Mesendoderm (in vitro differentiated cells): ENCODE data around the gene G6PC1.
"Not testable (repeated sequence)": the region's sequence is repeated elsewhere in the genome, so short reads cannot be mapped to it uniquely, and the experiment has no call there.

Source experiments
- DNase-seq: peaks from one replicate; pipeline ENCODE4 v3.0.0; 2013
- H2AK5ac ChIP-seq: 2 replicates; pipeline ENCODE4 v1.6.1; 2013; ENCODE audit warnings: low read length, inconsistent platforms
- H2BK120ac ChIP-seq: 2 replicates; pipeline ENCODE4 v1.6.1; 2013; ENCODE audit warnings: low read depth, mild to moderate bottlenecking, low read length, moderate library complexity, mixed read lengths
- H2BK15ac ChIP-seq: replicated peaks from 2 replicates; pipeline ENCODE4 v1.6.1; 2013; ENCODE audit warnings: low read depth, mild to moderate bottlenecking, moderate library complexity
- H2BK5ac ChIP-seq: 2 replicates; pipeline ENCODE4 v1.6.1; 2013; ENCODE audit warnings: low read length, inconsistent platforms
- H3K18ac ChIP-seq: 2 replicates; pipeline ENCODE4 v1.6.1; 2013; ENCODE audit warnings: mild to moderate bottlenecking, low read length, mixed read lengths
- H3K23ac ChIP-seq: one replicate; pipeline ENCODE4 v1.6.1; 2013; ENCODE audit warnings: low read length
- H3K27ac ChIP-seq: 2 replicates; pipeline ENCODE4 v1.5.1; 2013; ENCODE audit warnings: low read depth, mild to moderate bottlenecking, inconsistent platforms, low read length, moderate library complexity
- H3K27me3 ChIP-seq: 2 replicates; pipeline ENCODE4 v1.6.1; 2013; ENCODE audit warnings: low read length, control low read depth, mild to moderate bottlenecking, inconsistent platforms; ENCODE audit not compliant: insufficient read depth, poor library complexity
- H3K36me3 ChIP-seq: 2 replicates; pipeline ENCODE4 v1.6.1; 2013; ENCODE audit warnings: low read length, inconsistent platforms; ENCODE audit not compliant: control insufficient read depth, insufficient read depth
- H3K4ac ChIP-seq: one replicate; pipeline ENCODE4 v1.6.1; 2013; ENCODE audit warnings: low read depth, mild to moderate bottlenecking, low read length, moderate library complexity
- H3K4me1 ChIP-seq: 2 replicates; pipeline ENCODE4 v1.6.1; 2013; ENCODE audit warnings: low read depth, low read length, inconsistent platforms; ENCODE audit not compliant: control insufficient read depth
- H3K4me2 ChIP-seq: 2 replicates; pipeline ENCODE4 v1.6.1; 2013; ENCODE audit warnings: low read length
- H3K4me3 ChIP-seq: 2 replicates; pipeline ENCODE4 v1.5.1; 2013; ENCODE audit warnings: mild to moderate bottlenecking, low read length
- H3K56ac ChIP-seq: one replicate; pipeline ENCODE4 v1.6.1; 2013; ENCODE audit warnings: low read length
- H3K79me1 ChIP-seq: 2 replicates; pipeline ENCODE4 v1.6.1; 2013; ENCODE audit warnings: low read length, inconsistent platforms
- H3K79me2 ChIP-seq: 2 replicates; pipeline ENCODE4 v1.6.1; 2013; ENCODE audit warnings: mild to moderate bottlenecking, low read length; ENCODE audit not compliant: control insufficient read depth, insufficient read depth
- H3K9ac ChIP-seq: 2 replicates; pipeline ENCODE4 v1.6.1; 2013; ENCODE audit warnings: low read length, inconsistent platforms
- H4K5ac ChIP-seq: one replicate; pipeline ENCODE4 v1.6.1; 2013; ENCODE audit warnings: low read length
- H4K8ac ChIP-seq: one replicate; pipeline ENCODE4 v1.6.1; 2013; ENCODE audit warnings: low read depth, mild to moderate bottlenecking, control low read depth, low read length, moderate library complexity
- WGBS: extraction: QIAGEN DNeasy Blood & Tissue Kit; methylation state at CpG from one replicate; pipeline ENCODE4 v1.1.7; 2013; ENCODE audit warnings: low lambda C conversion rate, missing lambda C conversion rate; ENCODE audit not compliant: insufficient coverage; ENCODE audit errors: extremely low coverage; 5-methylcytosine and 5-hydroxymethylcytosine counted together

The G6PC1 gene

DNA sequence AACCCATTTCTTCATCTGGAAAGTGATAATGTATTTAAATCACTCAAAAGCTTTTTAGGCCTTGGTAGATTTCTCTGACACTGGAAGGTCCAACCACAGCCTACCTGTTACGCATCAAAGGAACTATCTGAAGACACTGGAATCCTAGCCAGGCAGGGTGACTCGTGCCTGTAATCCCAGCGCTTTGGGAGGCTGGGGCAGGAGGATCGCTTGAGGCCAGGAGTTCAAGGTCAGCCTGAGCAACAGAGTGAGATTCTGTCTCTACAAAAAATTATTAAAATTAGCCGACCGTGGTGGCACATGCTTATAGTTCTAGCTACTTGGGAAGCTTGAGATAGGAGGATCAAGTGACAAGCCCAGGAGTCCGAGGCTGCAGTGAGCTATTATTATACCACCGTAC is 18.4 kb upstream of the G6PC1 start:
- no peak for DNase-seq
- H3K56ac ChIP-seq = no peak overlapping the region
- H3K36me3 ChIP-seq = no peaks in the 10 kb centered on the region
- no peaks in the 10 kb centered on the region for H3K27me3 ChIP-seq
- no peaks in the 10 kb centered on the region for H3K79me1 ChIP-seq
- no peak overlapping the region for H3K18ac ChIP-seq
- no peak overlapping the region for H3K4me3 ChIP-seq
- no peak overlapping the region for H3K4me2 ChIP-seq
- no peak overlapping the region for H2BK120ac ChIP-seq
- no peak overlapping the region for H4K8ac ChIP-seq
- no peak overlapping the region for H3K4ac ChIP-seq
- H2BK5ac ChIP-seq = no peak overlapping the region
- no peak overlapping the region for H3K27ac ChIP-seq
- no peak overlapping the region for H4K5ac ChIP-seq
- H3K23ac ChIP-seq = no peak overlapping the region
- no peak overlapping the region for H3K9ac ChIP-seq
- H3K4me1 ChIP-seq = no peaks in the 10 kb centered on the region
- H3K79me2 ChIP-seq = no peaks in the 10 kb centered on the region
- no peak overlapping the region for H2AK5ac ChIP-seq
- WGBS = no CpG with 5 or more reads among the region's 8 CpGs
- H2BK15ac ChIP-seq = no peak overlapping the region

DNA sequence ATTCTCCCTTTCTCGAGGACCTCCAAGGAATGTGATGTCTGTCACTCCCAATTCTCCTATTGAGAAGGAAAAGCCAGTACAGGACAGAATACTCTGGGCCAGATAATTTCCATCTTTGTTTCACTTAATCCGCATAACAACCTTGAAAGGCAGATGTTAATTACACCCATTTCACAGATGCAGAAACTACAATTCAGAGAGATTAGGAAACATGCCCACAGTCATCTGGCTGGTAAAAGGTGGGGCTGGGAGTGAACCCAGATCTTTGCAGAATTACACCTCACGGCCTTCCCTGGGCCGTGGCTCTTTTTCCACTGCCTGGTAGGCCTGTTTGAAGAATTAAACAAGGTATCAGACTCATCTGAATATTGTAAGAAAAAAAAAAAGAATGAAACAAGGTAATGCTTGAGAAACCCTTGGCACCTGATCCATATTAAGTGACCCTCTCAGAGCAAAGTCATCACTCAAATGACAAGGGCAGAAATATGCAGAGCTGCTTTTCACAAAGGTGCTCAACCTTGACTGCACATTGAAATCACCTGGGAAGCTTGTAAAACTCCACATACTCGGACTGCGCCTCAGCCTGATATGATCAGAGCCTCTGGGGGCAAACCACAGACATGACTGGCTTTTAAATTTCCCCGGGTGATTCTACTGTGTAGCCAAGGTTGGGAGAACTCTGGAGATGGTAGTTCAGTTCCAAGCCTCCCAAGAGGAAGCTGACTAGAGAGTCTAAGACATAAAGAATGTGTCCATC is 16.6 kb upstream of the G6PC1 start:
- Histone ChIP-seq H3K4me3 (no peak overlapping the region), H3K79me2 (no peaks in the 10 kb centered on the region), H2BK15ac (no peak overlapping the region), H2AK5ac (no peak overlapping the region), H3K79me1 (no peaks in the 10 kb centered on the region), H3K4ac (no peak overlapping the region), H2BK120ac (no peak overlapping the region), H4K8ac (no peak overlapping the region), H3K18ac (no peak overlapping the region), H4K5ac (no peak overlapping the region), H3K9ac (no peak overlapping the region), H3K27me3 (no peaks in the 10 kb centered on the region), H2BK5ac (no peak overlapping the region), H3K27ac (no peak overlapping the region), H3K23ac (no peak overlapping the region), H3K4me1 (no peaks in the 10 kb centered on the region), H3K4me2 (no peak overlapping the region), H3K36me3 (no peaks in the 10 kb centered on the region), H3K56ac (no peak overlapping the region)
- WGBS = no CpG with 5 or more reads among the region's 7 CpGs
- DNase-seq = no peak

DNA sequence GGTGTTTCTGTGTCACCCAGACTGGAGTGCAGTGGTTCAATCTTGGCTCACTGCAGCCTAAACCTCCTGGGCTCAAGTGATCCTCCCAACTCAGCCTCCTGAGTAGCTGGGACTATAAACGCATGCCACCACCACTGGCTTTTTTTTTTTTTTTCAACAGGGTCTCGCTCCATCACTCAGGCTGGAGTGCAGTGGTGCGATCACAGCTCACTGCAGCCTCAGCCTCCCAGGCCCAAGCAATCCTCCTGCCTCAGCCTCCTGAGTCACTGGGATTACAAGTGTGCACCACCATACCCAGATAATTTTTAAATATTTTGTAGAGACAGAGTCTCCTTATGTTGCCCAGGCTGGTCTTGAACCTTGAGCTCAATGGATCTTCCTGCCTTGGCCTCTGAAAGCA is 14.8 kb upstream of the G6PC1 start:
- not testable (repeated sequence) for H3K9ac ChIP-seq, H3K23ac ChIP-seq, H3K4ac ChIP-seq, H3K4me2 ChIP-seq, H3K79me1 ChIP-seq, H3K27me3 ChIP-seq, H2BK5ac ChIP-seq, DNase-seq, H3K79me2 ChIP-seq, H2AK5ac ChIP-seq, H3K27ac ChIP-seq, H4K5ac ChIP-seq, H2BK120ac ChIP-seq, H4K8ac ChIP-seq, H3K4me3 ChIP-seq, H2BK15ac ChIP-seq, H3K36me3 ChIP-seq, H3K56ac ChIP-seq, H3K18ac ChIP-seq, H3K4me1 ChIP-seq
- WGBS = no CpG with 5 or more reads among the region's 3 CpGs

DNA sequence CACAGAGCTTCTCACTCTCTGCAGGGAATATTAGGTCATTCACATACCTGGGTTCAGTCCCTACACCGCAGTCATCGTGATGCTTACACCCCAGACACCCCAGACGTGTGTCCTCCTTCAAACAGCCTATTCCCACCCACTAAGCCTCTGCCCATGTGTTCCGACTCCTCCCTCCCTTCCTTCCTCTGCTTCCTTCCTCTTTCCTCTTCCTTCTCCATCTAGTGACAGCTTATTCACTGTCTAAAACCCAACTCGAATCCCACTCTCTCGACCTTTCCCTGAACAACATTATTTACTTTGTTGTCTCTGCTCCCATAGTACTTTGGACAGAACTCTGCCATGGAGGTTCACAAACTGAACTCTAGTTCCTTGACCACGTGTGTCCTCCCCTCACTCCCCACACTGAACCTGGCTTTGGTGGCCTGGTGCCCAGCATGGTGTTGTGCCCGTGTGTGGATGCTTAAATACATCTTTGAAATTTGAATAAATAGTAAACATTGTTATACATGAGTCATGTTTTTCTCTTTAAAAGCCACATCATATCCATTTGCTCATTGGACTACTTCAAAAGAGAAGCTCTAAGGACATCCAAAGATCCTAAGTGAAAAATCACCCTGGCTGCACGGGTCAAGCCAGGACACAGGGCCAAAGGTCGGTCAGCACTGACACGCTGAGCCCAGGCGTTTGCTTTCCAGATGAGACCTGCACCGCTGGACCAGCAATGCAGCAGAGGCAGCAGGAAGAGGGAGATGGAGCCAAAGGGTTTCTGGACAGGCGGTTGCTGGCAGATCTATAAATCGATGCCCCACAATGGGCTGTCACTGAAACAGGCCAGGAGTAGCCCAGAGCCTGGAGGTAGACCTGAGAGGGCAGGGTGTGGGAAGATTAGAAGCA is 14.1 kb upstream of the G6PC1 start:
- no peak overlapping the region for H2BK120ac ChIP-seq
- no peak overlapping the region for H3K27ac ChIP-seq
- no peaks in the 10 kb centered on the region for H3K4me1 ChIP-seq
- no peak overlapping the region for H2BK15ac ChIP-seq
- H3K23ac ChIP-seq = no peak overlapping the region
- H2BK5ac ChIP-seq = no peak overlapping the region
- no peak overlapping the region for H3K4me2 ChIP-seq
- H2AK5ac ChIP-seq = no peak overlapping the region
- no peaks in the 10 kb centered on the region for H3K79me1 ChIP-seq
- H3K27me3 ChIP-seq = no peaks in the 10 kb centered on the region
- H4K8ac ChIP-seq = no peak overlapping the region
- no peak overlapping the region for H4K5ac ChIP-seq
- no peaks in the 10 kb centered on the region for H3K79me2 ChIP-seq
- no peak overlapping the region for H3K56ac ChIP-seq
- 100% methylated on average over 2 of the region's 15 CpGs for WGBS
- DNase-seq = no peak
- H3K4me3 ChIP-seq = no peak overlapping the region
- H3K18ac ChIP-seq = no peak overlapping the region
- H3K36me3 ChIP-seq = no peaks in the 10 kb centered on the region
- no peak overlapping the region for H3K4ac ChIP-seq
- no peak overlapping the region for H3K9ac ChIP-seq

DNA sequence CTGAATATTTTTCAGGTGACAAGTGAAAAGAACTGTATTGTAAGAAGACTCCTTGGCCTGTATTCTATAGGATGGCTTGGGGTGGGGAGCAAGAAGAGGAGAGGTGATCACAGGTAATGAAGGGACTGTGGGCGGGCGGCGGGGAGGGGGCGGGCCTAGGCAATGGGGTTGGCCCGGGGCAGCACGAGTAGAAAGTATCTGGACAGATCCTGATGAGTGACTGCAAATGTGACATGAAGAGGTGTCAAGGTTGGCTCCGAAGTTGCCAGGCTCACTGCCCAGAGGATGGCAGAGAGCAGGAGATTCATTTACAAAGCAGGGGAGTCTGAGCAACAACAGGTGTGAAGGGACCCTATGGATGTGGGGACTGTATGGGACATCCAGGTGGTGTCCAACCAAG is 10.8 kb upstream of the G6PC1 start:
- Histone ChIP-seq H2BK15ac (no peak overlapping the region), H3K56ac (no peak overlapping the region), H2BK5ac (no peak overlapping the region), H3K36me3 (no peaks in the 10 kb centered on the region), H2AK5ac (no peak overlapping the region), H3K23ac (no peak overlapping the region), H3K4ac (no peak overlapping the region), H4K5ac (no peak overlapping the region), H3K9ac (no peak overlapping the region), H2BK120ac (no peak overlapping the region), H3K27ac (no peak overlapping the region), H4K8ac (no peak overlapping the region), H3K4me2 (no peak overlapping the region), H3K4me3 (no peak overlapping the region), H3K18ac (no peak overlapping the region), H3K27me3 (no peaks in the 10 kb centered on the region), H3K79me1 (no peaks in the 10 kb centered on the region), H3K4me1 (no peaks in the 10 kb centered on the region), H3K79me2 (no peaks in the 10 kb centered on the region)
- no peak for DNase-seq
- WGBS = no CpG with 5 or more reads among the region's 7 CpGs
